Fibroblast of lung (primary cell): ENCODE results near the gene KCNIP4. TPM values are rescaled to one million over a fixed set of nuclear protein-coding genes. Genes with fewer than 3 reads are reported as not detected.

Experiments
- DNase-seq, 2 donors: peaks; one replicate each; pipeline versions ENCODE4 v3.0.0 to v3.0.0-alpha.2; 2010; ENCODE audit warnings: low read depth in 2 of 2
- H2AFZ ChIP-seq: 2 replicates; pipeline ENCODE4 v1.5.1; 2012; ENCODE audit warnings: low read length, control low read depth, inconsistent platforms
- H3K27ac ChIP-seq: 2 replicates; pipeline ENCODE4 v1.5.1; 2011; ENCODE audit warnings: low read length, control low read depth; ENCODE audit not compliant: insufficient read depth
- H3K27me3 ChIP-seq: 2 replicates; pipeline ENCODE4 v1.5.1; 2011; ENCODE audit warnings: mild to moderate bottlenecking, low read length; ENCODE audit not compliant: control insufficient read depth, insufficient read depth
- H3K36me3 ChIP-seq: 2 replicates; pipeline ENCODE4 v1.5.1; 2011; ENCODE audit warnings: low read length; ENCODE audit not compliant: control insufficient read depth, insufficient read depth
- H3K4me1 ChIP-seq: 2 replicates; pipeline ENCODE4 v1.5.1; 2011; ENCODE audit warnings: low read length; ENCODE audit not compliant: control insufficient read depth, insufficient read depth; ENCODE audit errors: extremely low read depth
- H3K4me2 ChIP-seq: 2 replicates; pipeline ENCODE4 v1.5.1; 2011; ENCODE audit warnings: low read length, control low read depth; ENCODE audit not compliant: insufficient read depth; ENCODE audit errors: extremely low read depth
- H3K4me3 ChIP-seq, 4 experiments: fragments of 200-600 bp in 1 of 4; sonication (generic) in 1 of 4; replicated peaks in 1 of 4; 2 replicates each; pipeline ENCODE4 v1.5.1; 2011 to 2016; ENCODE audit warnings: low read length in 4 of 4, low read depth in 3 of 4, mild to moderate bottlenecking in 3 of 4, control low read depth in 2 of 4, inconsistent platforms in 1 of 4, mixed read lengths in 1 of 4; ENCODE audit not compliant: insufficient read depth in 1 of 4; ENCODE audit errors: control extremely low read depth in 1 of 4
- H3K79me2 ChIP-seq: 2 replicates; pipeline ENCODE4 v1.5.1; 2012; ENCODE audit warnings: mild to moderate bottlenecking, low read length, inconsistent platforms; ENCODE audit not compliant: control insufficient read depth, insufficient read depth
- H3K9ac ChIP-seq: 2 replicates; pipeline ENCODE4 v1.5.1; 2011; ENCODE audit warnings: mild to moderate bottlenecking, low read length, control low read depth; ENCODE audit not compliant: insufficient read depth
- H3K9me3 ChIP-seq: 2 replicates; pipeline ENCODE4 v1.5.1; 2012; ENCODE audit warnings: low read depth, low read length; ENCODE audit not compliant: control insufficient read depth, insufficient read depth
- H4K20me1 ChIP-seq: 2 replicates; pipeline ENCODE4 v1.5.1; 2011; ENCODE audit warnings: low read length; ENCODE audit not compliant: control insufficient read depth, insufficient read depth; ENCODE audit errors: extremely low read depth
- EZH2 ChIP-seq: IDR thresholded peaks from 2 replicates; pipeline ENCODE4 v1.5.1; 2012; ENCODE audit warnings: low read length, control low read depth, mild to moderate bottlenecking; ENCODE audit errors: missing control alignments
- polyA plus RNA-seq, 2 donors: library from polyadenylated mRNA; depleted of rRNA in 1 of 2; stranded (reverse) in 1 of 2; unstranded in 1 of 2; fragments of >200 nt; gene quantifications; 2 replicates each; pipeline ENCODE4 v1.2.1, GENCODE V29; 2011 to 2012; ENCODE audit warnings: missing spikeins in 1 of 2
- total RNA-seq: library from RNA; depleted of rRNA; stranded (reverse); fragments of >200 nt; gene quantifications from 2 replicates; pipeline ENCODE4 v1.2.1, GENCODE V29; 2014
- TF ChIP-seq, protein P1 (sequence below), 2 donors: IDR thresholded peaks in 1 of 2; conservative IDR thresholded peaks in 1 of 2; 1 replicate in 1 of 2; 2 replicates in 1 of 2; pipeline ENCODE4 v1.5.1; 2011 to 2012; ENCODE audit warnings: low read length in 2 of 2, control low read depth in 1 of 2, inconsistent platforms in 1 of 2, low read depth in 1 of 2, mild to moderate bottlenecking in 1 of 2

Gene KCNIP4
- total and polyA plus RNA-seq, 2 donors (not counting 1 experiment from before 2014, with no cell fraction given) = not detected

DNA sequence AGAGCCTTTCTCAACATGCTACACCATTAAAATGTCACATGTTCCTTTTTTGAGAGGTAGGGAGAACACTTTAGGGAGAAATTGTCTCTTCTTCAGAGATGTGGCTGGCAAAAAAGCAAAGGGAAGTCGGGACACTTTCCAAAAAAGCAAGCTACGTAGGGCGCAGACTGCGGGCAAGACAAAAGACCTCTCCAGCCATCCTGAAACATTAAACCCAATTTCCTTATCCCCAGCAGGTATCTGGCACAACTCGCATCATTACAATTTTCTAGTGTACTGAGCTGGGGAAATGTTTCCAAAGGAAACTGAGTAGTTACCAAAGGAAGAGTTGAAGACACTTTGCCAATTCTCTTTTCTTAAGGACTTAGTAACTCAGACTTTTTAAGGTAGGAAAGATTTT, 1132.3 kb downstream of the KCNIP4 start:
- H3K36me3 ChIP-seq = no peaks in the 10 kb centered on the region
- no peak overlapping the region for H3K4me2 ChIP-seq
- no peak for DNase-seq
- H3K27me3 ChIP-seq = no peaks in the 10 kb centered on the region
- H3K4me3 ChIP-seq = no peak overlapping the region
- H3K4me1 ChIP-seq = no peaks in the 10 kb centered on the region
- TF ChIP-seq, protein P1, sequence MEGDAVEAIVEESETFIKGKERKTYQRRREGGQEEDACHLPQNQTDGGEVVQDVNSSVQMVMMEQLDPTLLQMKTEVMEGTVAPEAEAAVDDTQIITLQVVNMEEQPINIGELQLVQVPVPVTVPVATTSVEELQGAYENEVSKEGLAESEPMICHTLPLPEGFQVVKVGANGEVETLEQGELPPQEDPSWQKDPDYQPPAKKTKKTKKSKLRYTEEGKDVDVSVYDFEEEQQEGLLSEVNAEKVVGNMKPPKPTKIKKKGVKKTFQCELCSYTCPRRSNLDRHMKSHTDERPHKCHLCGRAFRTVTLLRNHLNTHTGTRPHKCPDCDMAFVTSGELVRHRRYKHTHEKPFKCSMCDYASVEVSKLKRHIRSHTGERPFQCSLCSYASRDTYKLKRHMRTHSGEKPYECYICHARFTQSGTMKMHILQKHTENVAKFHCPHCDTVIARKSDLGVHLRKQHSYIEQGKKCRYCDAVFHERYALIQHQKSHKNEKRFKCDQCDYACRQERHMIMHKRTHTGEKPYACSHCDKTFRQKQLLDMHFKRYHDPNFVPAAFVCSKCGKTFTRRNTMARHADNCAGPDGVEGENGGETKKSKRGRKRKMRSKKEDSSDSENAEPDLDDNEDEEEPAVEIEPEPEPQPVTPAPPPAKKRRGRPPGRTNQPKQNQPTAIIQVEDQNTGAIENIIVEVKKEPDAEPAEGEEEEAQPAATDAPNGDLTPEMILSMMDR (conservative IDR thresholded peaks at IDR 0.05 in 1 of 2, IDR thresholded peaks at IDR 0.05 in 1 of 2; ENCODE audit: low read depth in 1 of 2, low read length in 2 of 2) = no peak
- TF ChIP-seq EZH2 = no peak
- H2AFZ ChIP-seq = no peak overlapping the region
- no peaks in the 10 kb centered on the region for H3K9me3 ChIP-seq
- no peak overlapping the region for H3K27ac ChIP-seq
- no peak overlapping the region for H3K9ac ChIP-seq
- no peaks in the 10 kb centered on the region for H4K20me1 ChIP-seq
- no peaks in the 10 kb centered on the region for H3K79me2 ChIP-seq

DNA sequence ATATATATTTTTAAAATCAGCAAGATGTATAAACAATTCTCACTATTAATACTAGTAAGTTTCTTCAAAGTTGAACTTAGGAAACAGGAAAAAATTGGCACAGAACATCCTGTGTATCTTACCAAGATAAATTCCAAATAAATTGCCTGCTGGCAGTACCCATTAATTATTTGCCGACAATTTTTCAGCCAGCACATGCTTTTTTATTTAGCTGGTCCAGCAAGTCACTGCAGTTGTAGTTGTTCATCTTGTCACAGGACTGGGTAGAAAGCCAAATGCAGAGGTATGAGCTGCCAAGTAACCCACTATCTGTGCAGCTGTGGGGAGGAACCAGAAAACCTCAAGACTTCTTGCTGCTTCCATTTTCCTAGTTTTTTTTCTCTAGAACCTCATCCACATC, 1134.9 kb downstream of the KCNIP4 start:
- H3K36me3 ChIP-seq = no peaks in the 10 kb centered on the region
- H3K27ac ChIP-seq = no peak overlapping the region
- H3K79me2 ChIP-seq = no peaks in the 10 kb centered on the region
- no peak overlapping the region for H2AFZ ChIP-seq
- H3K4me3 ChIP-seq = no peak overlapping the region
- no peak for TF ChIP-seq EZH2
- TF ChIP-seq, protein P1 (conservative IDR thresholded peaks at IDR 0.05 in 1 of 2, IDR thresholded peaks at IDR 0.05 in 1 of 2; ENCODE audit: low read depth in 1 of 2, low read length in 2 of 2) = no peak
- no peak overlapping the region for H3K4me2 ChIP-seq
- H3K27me3 ChIP-seq = no peaks in the 10 kb centered on the region
- H3K4me1 ChIP-seq = no peaks in the 10 kb centered on the region
- no peaks in the 10 kb centered on the region for H4K20me1 ChIP-seq
- no peaks in the 10 kb centered on the region for H3K9me3 ChIP-seq
- no peak overlapping the region for H3K9ac ChIP-seq
- peak in 1 of 2 donors; percentile 53 for DNase-seq

DNA sequence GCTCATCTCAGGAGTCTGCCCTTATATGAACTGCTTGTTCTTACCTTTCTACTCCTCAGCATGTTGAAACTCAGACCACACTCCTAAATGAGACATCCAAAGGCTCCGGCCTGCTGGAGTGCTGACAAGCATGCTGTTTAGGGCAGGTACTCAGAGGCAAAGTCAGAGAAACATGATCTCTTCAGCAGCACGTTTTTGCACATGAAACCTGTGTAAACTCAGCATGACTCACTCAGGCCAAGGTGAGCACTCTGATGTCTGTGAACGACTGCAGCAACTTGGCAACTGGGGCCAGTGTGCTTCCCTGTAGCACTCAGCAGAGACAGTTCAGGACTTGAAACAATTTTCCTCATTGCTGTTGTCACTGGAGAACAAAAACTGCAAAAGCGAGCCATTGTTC, 1138.8 kb downstream of the KCNIP4 start:
- no peak for DNase-seq
- no peaks in the 10 kb centered on the region for H3K9me3 ChIP-seq
- no peaks in the 10 kb centered on the region for H3K36me3 ChIP-seq
- H3K27ac ChIP-seq = no peak overlapping the region
- H3K4me2 ChIP-seq = no peak overlapping the region
- H3K4me3 ChIP-seq = no peak overlapping the region
- no peaks in the 10 kb centered on the region for H4K20me1 ChIP-seq
- no peak overlapping the region for H2AFZ ChIP-seq
- no peak overlapping the region for H3K9ac ChIP-seq
- no peaks in the 10 kb centered on the region for H3K79me2 ChIP-seq
- no peak for TF ChIP-seq EZH2
- TF ChIP-seq, protein P1 (conservative IDR thresholded peaks at IDR 0.05 in 1 of 2, IDR thresholded peaks at IDR 0.05 in 1 of 2; ENCODE audit: low read depth in 1 of 2, low read length in 2 of 2) = no peak
- no peaks in the 10 kb centered on the region for H3K4me1 ChIP-seq
- H3K27me3 ChIP-seq = no peaks in the 10 kb centered on the region
